Activated T-helper 9 cell treated with anti-CD3 and anti-CD28 coated beads, Interleukin-2, amount 50 U/mL, for 16 hours (primary cell): ENCODE measurements around the gene PCLAF.
"Not testable (repeated sequence)": the region's sequence is repeated elsewhere in the genome, so short reads cannot be mapped to it uniquely, and the experiment has no call there.

Source experiments
- DNase-seq: peaks from one replicate; pipeline ENCODE4 v3.0.0-alpha.2; 2020; ENCODE audit warnings: low read depth

PCLAF gene, protein sequence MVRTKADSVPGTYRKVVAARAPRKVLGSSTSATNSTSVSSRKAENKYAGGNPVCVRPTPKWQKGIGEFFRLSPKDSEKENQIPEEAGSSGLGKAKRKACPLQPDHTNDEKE

DNA sequence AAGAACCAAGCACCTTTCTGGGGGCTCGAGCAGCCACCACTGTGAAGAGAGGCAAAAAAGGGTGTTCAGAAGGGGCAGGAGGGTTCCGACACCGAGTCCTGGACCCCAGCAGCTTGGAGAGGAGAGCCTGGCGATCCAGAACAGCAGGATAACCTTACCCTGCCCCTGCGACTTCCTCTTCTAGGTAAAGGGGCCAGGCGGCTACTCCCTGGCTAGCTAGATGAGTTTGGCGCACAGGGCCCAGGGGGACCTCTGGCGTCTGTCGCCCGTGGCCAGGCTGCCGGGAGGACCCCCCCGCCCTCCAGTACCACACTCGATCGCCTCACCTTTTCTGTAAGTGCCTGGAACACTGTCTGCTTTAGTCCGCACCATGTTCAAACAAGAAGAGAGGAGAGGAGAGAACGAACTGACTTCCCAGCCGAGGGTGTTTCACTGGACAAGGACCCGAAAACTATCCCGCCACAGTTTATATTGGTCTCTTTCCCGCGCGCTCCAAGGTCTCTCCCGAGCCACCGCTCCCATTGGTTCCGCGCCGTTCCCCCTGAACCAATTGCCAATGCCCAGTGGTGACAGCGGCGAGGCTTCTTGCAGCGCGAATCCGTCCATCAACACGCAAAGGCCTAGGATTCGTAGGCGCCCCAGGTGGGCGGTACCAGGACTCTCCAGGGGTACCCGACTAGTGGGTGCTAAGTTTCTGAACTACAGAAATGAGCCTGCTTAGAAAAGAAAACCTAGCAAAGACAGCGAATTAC is at the start of gene PCLAF:
PCLAF (minus strand) TSS at position 442 of the 752 bp plus-strand sequence; CDS start at position 372, 70 bp downstream.
- DNase-seq = peak; percentile 85

DNA sequence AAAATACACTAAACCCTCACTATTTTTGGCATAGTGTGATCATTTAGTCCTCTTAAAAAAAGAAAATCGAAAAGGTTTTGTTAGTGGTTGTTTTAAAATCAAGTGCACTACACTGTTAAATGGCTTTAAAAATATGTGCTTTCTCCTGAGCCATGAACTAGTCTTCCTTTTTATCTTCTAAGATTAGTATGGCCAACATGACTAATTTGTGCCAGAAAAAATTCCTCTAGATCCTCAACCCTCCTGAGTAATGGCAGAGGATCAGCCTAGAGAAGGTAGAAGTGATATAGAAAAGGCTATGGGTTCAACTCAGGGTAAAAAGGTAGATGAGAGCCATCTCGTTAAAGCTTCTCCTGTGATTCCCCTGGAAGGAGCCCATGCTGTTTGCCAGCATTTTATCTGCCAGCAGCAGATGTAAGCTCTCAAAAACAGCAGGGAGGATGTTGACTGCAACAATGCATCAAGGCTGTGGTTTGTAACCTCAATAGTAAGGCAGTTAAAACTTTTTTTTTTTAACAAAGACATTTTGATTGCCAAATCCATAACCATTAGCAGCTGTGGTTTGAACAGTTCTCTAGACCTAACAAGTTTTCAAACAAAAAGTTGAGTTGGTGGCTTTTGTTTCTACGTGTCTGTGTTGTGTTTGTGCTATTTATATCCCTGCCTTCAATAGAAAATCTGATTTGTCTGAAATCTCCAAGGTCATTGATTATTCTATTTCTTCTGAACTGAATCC is 48.9 kb upstream of the PCLAF start:
- no peak for DNase-seq

DNA sequence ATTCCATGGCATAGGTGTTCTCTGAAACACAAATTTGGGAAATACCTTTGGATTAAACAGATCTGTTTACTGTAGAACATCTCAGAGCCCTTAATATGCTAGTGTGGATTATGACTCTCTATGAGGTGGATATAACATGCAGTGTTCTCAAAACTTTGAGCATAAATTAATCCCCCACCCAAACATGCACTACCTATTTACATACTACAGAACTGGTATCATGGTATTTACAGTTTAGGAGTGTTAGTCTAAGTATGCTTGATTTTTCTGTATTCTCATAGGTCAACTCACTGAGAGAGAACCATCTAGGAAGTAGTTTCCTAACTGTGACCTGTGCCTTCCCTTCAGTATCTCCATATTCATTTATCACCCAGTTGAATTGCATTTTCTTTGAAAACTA is 48.2 kb upstream of the PCLAF start:
- DNase-seq = no peak

DNA sequence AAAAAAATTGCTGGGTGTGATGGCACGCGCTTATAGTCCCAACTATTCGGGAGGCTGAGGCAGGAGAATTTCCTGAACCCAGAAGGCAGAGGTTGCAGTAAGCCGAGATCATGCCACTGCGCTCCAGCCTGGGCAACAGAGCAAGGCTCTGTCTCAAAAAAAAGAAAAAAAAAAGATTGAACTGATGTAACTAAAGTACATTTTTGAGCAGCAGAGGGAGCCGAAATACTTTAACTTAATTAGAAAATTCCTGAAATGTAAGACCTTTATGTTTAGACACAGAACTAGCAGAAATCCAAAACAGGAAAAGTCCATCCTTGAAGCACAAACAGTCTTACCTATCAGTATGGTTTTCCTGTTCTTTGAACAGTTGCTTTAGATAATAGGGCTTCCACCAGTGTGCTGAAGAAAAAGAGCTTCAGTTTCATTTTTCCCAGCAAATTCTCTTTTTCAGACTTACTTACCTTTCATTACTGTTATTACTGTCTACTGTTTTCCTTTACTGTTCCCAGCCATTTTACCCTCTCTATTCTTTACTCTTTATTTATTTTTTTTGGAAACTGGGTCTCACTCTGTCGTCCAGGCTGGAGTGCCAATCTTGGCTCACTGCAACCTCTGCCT is 45.7 kb upstream of the PCLAF start:
- no peak for DNase-seq

DNA sequence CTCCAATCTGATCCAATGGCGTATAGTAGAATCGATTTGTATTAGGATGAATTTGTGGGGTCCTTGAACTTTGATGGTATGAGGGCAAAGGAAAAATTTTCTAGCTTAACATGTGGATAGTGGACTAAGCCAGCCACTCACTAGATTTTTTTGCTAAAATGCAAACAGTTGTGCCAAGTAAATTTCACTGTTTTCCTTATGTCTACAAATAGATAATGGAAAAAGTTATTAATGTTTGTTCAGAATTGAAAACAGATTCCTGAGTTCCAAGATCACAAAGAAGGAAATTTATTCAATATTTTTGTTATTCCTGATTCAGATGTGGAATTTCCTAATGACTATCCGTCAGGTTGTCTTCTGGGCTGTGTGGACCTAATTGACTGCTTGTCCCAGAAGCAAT is 44.0 kb upstream of the PCLAF start:
- no peak for DNase-seq

DNA sequence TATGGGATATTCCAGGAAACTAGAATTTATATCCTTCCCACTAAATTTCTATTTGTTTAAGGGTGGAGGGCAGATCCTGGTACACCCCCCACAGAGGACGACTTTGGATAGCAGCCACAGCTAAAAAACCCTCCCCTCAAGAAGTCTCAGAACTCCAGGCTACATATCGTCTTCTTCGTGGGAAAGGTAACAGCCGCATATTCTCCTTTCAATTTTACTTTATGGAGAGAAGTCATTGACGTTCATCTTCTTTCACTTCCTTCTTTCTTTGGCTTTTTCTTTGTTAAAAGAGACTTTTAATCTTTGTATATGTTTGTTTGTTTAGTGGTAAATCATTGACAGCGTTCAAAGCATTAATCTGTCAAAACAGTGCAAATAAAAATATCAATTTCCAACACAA is 42.7 kb upstream of the PCLAF start:
- no peak for DNase-seq

DNA sequence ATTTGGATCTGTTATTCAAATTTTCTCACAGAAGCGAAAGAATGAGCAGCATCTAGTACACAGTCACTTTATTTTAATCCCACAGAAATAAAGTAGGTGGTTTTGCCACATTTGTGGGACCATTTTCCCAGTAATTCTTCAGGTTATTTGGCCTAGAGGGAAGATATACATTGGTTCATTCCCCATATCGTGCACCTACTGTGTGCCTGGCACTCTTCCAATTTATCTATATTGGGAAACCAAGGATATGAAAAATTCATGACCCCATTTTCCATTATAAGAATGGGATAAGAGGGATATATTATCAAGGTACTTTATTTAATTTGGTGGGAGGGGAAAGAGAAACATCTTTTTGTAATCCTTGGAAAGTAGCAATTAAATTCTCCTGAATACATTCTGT is 41.5 kb upstream of the PCLAF start:
- DNase-seq = no peak

DNA sequence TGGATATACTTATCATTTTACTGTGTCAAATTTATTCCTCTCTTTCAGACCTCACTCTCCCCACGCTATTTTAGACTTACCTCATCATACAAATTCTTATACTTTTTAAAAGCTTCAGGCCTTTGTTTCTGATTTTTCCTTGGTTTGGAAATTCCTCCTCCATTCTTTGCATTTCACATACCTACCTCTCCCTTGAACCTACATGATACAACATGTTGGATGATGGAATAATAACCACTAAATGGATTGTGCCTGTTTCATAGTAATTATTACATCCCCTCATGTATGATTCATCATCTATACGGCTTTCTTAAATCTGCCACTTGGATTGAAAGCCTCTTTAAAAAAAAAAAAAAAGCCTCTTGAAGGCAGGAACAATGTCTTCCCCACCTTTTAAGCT is 31.0 kb upstream of the PCLAF start:
- no peak for DNase-seq

DNA sequence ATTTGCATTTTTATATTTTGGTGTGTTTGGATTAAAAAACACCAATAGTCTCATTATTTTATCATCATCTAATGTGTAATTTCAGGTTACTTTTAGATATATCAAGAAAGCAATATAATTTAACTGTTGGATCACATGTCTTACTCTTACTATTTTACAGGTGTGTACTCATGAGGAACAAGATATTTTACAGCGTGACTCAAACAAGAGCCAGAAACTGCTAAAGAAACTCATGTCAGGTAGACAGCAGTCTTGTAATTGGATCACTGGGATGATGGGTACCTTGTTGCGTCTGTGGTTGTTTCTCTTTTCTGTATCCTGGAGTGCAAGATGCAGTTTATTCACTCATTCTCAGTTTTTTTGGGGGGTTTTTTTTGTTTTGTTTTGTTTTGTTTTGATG is 19.3 kb upstream of the PCLAF start:
- no peak for DNase-seq

DNA sequence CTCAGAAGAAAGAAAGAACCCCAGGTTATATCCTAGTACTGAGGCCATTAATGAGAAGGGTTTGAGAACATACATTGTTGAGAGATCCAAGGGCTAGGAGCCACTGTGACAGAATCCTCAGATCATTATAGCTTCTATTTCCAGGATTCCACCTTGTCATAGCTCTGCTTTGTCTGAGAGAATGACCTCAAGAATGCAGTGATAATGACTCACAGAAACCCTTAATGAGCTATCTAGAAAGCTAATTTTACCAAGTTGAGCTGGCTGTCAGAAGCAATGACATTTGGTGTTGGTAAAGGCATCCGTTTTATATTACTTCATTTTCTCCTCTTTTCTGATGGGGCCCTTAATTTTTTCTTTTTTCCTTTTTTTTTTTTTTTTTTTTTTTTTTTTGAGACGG is 17.3 kb upstream of the PCLAF start:
- no peak for DNase-seq

DNA sequence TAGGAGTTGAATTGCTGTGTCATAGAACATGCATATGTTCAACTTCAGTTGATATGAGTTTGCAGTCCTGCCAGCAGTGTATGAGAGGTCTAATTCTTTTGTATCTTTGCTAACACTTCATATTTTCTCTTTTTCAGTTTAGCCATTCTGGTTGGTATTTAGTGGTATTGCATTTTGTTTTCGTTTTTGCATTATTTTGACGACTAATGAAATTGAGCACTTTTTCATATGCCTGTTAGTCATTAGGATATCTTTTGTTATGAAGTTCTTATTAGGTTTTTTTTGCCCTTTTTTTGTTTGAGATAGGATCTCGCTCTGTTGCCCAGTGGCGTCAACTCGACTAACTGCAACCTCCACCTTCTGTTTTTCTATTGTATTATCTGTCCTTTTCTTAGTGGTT is 15.5 kb upstream of the PCLAF start:
- no peak for DNase-seq

DNA sequence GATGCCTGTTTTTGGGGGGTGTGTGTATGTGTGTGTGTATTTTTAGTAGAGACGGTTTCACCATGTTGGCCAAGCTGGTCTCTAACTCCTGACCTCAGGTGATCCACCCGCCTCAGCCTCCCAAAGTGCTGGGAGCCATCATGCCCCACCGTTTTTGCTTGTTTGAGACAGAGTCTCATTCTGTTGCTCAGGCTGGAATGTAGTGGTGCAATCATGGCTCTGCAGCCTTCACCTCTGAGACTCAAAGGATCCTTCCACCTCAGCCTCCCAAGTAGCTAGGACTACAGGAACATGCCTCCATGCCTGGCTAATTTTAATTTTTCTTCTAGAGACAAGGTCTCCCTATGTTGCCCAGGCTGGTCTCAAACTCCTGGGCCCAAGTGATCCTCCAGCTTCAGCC is 11.2 kb upstream of the PCLAF start:
- DNase-seq = not testable (repeated sequence)

DNA sequence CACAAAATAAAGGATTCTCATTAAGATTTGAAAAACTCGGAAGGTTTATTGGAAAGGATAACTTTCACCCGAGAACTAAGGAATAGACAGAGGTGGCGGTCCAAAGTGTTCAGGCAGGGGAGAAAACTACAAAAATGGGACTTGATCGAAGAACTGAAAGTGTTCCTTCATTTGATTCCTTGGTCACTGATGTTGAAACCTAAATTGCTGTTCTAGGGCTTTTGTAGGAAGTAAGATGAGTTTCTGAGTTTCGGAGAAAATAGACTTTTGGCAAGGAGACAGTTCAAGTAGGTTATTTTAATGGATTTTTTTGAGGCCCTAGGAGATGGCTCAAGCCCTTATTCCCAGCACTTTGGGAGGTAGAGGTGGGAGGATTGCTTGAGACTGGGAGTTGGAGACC is 7.8 kb upstream of the PCLAF start:
- DNase-seq = no peak

DNA sequence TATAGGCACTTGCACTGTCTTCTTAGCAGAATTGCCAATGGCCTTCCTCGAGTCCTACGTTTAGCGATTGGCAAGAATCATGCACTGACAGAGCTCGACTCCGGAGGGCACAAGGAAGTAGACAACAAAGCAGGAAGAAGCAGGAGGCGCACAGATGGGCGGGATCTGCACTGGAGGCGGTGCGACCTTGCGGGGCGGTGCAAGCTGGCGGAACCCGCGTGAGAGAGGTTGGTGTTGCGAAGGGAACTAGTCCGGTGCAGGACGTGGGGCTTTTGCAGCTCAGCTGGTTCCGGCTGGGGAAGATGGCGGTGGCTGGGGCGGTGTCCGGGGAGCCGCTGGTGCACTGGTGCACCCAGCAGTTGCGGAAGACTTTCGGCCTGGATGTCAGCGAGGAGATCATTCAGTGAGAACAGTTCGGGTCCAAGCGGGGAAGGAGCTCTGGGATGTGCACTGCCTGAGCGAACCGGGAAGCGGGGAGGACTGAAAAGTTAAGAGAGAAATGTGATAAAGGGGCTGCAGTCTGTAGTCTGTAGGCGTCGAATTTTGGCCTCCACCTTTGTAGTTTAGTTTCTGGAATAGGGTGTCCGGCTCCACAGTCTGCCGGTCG is 6.4 kb upstream of the PCLAF start, which contains the start of gene TRIP4:
TRIP4 (plus strand) TSS at position 275 of the 607 bp plus-strand sequence; CDS start at position 303, 28 bp downstream.
- peak; percentile 94 for DNase-seq

DNA sequence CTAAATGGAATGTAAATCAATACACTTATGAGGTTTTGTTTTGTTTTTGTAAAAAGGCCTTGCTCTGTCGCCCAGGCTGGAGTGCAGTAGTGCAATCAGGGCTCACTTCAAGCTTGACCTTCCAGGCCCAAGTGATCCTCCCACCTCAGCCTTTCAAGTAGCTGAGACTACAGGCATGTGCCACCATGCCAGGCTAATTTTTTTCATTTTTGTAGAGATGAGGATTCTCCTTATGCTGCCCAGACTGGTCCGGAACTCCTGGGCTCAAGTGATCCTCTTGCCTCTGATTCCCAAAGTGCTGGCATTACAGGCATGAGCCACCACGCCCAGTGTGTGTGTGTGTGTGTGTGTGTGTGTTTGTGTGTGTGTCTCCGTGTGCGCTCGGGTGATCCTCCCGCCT is 5.0 kb upstream of the PCLAF start:
- DNase-seq = no peak

DNA sequence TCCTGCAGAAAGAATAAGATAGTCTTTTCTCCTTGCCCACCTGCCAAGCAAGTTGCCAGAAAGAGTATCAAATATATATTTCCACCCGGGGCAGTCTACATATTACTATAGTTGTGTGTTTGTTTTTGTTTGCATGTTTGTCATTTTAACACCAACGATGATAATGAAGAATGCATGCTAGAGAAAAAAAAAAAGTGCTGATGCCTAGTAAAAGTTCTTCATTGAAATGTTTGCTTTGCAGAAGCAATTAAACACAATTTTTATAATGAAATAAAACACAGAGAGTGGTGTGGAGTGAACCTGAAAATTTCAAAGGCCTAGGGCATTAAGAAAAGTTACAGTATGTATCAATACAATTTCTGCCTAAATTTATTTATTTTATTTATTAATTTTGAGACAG is 2.5 kb upstream of the PCLAF start:
- no peak for DNase-seq

DNA sequence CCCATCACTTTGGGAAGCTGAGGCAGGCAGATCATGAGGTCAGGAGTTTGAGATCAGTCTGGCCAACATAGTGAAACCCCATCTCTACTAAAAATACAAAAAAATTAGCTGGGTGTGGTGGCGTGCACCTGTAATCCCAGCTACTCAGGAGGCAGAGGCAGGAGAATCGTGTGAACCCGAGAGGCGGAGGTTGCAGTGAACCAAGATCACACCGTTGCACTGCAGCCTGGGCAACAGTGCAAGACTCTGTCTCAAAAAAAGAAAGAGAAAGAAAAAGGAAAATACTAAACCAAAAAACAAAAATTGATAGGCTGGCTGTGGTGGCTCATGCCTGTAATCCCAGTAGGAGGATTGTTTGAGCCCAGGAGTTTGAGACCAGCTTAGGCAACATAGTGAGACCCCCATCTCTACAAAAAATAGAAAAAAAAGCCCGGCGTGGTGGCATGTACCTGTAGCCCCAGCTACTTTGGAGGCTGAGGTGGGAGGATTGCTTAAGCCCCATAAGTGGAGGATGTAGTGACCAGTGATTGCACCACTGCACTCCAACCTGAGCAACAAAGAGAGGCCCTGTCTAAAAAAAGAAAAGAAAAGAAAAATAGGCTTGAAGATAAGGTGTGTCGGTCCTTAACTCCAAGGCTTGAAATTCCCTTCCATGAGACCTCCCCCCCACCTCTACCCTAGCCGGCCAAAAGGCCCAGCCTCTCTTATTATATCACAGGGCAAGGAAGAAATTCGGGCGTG is 941 bp downstream of the PCLAF start:
- not testable (repeated sequence) for DNase-seq

DNA sequence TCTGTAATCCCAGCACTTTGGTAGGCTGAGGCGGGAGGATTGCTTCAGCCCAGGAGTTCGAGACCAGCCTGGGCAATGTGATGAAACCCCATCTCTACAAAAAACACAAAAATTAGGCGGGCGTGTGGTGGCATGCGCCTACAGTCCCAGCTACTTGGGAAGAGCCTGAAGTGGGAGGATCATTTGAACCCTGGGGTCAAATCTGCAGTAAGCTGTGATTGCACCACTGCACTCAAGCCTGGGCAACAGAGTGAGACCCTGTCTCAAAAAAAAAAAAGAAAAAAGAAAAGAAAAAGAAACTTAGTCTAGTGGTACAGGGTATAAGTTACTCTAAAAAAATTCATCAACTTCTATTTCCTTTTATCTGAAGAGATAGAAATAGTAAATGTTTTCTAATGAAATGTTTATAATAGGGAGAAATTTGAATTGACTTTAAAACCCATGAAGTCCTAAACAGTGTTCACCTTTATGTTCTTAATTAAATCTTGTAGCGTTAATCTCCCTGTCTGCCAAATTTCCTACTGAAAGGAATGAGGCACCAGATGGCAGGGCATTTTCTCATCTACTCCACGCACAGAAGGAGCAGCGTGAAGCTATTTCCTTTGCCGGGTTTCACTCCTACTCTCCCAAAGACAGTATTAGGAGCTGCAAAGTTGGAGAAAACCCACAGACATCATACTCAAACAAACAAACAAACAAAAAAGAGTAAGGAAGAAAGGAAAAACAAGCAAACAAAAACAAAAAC is 1.9 kb downstream of the PCLAF start:
- DNase-seq = no peak

DNA sequence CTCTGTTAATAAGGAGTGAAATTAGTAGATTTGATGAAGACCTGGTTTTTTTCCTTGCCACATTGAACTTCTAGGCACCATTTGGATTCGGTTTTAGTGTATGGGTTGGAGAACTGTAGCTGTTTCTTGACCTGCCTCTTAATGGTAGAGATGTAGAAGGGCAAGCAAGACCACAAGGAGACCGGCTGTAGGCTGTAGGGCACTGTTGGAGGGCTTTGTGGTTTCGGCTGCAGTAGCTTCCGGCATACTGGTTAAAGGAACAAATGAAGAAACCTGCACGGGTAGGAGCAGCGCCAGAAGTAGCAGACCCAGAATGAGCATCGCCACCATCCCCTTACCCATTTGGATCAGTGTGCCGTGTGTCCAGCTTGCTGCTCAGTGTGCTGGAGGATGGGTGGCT is 7.9 kb downstream of the PCLAF start:
- DNase-seq = no peak

DNA sequence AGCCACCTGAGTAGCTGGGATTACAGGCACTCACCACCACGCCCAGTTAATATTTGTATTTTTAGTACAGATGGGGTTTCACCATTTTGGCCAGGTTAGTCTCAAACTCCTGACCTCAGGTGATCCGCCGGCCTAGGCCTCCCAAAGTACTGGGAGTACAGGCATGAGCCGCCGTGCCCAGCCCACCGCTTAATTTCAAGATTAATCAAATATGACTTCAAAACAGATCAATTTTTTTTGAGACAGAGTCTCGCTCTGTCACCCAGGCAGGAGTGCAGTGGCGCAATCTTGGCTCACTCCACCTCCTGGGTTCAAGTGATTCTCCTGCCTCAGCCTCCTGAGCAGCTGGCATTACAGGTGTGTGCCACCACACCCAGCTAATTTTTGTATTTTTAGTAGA is 9.9 kb downstream of the PCLAF start:
- DNase-seq = not testable (repeated sequence)

DNA sequence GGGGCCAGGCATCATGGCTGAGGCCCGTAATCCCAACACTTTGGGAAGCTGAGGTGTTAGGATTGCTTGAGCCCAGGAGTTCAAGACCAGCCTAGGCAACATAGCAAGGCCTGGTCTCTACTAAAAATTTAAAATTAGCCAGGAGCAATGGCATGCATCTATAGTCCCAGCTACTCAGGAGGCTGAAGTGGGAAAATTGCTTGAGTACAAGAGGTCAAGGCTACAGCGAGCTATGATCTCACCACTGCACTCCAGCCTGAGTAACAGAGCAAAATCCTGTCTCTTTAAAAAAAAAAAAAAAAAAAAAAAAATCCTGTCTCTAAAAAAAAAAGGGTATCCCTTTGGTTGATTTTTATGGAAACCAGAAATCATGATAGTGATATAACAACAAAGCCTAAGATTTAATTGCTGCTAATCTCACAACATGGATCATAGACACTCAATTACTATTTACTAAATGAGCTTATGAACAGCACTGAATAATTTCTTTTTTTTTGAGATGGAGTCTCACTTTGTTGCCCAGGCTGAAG is 12.1 kb downstream of the PCLAF start:
- DNase-seq = no peak
